HG03108 (cell line): ENCODE measurements around the gene SIK1.
"Not testable (repeated sequence)": the region's sequence is repeated elsewhere in the genome, so short reads cannot be mapped to it uniquely, and the experiment has no call there.

Experiments
- ATAC-seq: cut with Tn5 transposase; IDR thresholded peaks from one replicate; pipeline ENCODE4 v1.9.1; 2021; ENCODE audit warnings: moderate library complexity; ENCODE audit not compliant: unreplicated experiment

SIK1 gene

DNA sequence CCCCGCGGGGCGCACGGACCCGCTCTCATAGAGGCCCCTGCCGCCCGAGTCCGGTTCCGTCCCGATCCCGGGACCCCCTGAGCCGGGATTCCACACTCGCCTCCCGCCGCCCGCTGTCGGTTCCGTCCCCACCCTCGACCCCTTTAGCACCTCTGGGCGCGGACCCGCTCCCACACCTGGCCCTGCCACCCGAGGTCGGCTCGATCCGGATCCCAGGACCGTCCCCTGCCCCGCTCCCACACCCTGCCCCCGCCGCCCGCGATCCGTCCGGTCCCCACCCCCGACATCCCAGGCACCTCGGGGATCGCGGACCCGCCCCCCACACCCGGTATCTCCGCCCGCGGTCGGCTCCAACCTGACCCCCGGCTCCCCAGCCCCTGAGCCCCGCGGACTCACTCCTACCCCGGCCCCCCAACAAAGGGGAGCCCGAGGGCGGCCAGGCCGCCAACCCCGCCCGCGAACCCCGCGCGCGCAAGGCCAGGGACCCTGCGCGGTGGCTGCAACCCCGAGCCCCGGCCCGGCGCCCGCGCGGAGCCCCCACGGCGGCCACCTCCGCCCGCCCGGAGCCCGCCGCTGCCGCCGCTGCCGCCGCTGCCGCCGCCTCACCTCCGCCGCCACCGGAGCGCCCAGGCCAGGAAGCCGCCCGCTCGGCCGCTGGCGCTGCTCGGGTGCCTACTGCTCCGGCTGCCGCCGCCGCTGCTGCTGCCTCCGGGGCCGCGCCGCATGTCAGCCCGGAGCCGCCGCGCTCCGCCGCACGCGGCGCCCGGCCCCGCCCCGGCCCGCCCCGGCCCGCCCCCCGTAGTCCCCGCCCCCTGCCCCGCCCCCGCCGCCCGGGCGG is at the start of gene SIK1:
Gene SIK1, minus strand, starts transcription at position 728 of the 838 bp plus-strand sequence. CDS start 953 bp downstream, outside the sequence.
- not testable (repeated sequence) for ATAC-seq

DNA sequence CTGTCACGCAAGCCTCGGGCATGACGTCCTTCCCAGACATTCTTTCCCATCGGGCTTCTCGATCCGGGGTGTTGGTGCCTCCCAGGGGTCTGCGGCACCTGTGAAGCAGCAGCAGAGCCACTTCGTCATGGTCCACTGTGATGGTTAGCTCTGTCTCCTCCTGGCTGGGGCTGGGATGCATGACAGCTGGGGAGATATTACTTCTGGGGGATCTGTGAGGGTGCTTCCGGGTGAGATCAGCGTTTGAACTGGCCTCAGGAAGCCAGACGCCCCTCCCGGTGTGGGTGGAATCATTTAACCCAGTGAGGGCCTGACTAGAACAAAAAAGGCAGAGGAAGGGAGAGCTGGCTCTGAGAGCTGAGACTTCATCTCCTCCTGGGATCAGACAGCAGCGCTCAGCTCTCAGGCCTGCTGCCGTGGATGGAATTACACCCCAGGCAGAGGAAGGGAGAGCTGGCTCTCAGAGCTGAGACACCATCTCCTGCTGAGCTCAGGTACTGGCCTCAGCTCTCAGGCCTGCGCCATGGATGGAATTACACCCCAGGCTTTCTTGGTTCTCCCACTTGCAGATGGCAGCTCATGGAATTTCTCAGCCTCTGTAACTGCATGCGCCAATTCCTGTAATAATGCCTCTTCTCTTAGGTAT is 44.8 kb upstream of the SIK1 start:
- not testable (repeated sequence) for ATAC-seq

DNA sequence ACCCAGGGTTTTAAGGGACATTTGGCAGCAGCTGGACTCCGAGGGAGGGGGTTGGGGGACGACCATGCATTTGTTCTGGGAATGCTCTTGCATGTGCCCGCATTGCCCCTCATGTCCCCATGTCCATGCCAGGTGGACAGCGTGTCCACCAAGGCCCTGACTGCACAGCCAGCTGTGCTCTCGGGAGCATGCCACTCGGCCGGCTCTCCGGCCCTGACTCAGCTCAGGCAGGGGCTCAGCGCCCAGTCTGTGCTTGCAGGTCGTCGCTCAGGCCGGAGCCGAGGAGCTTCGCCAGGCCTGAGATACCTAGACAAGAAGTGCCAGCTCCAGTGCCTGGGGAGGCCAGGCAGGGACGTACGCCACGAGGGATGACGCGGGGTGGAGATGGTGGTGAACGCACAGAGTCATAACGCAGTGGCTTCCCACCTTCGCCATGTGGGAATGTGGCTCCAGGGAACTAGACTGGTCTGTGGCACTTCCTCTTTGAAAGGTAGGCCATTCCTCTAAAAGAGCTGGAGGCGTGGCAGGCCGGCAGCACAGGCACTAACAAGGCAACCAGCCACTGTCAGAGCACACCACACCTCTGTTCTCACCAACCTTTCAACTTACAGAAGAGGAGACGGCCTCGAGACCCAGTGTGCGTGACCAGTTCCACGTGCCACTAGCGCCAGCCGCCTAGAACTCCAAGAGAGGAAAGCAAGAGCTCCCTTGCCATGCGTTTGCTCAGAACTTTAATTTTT is 43.0 kb upstream of the SIK1 start:
- not testable (repeated sequence) for ATAC-seq

DNA sequence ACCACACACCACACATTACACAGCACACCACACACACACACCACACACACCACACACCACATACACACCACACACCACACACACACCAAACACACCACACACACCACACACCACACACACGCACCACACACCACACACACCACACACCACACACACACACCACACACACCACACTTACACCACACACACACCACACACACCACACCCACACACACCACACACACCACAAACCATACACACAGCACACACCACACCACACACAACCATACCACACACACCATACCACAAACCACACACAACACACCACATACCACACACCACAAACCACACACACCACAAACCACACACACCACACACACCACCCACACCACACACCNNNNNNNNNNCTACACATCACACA is 40.9 kb upstream of the SIK1 start:
- no peak for ATAC-seq

DNA sequence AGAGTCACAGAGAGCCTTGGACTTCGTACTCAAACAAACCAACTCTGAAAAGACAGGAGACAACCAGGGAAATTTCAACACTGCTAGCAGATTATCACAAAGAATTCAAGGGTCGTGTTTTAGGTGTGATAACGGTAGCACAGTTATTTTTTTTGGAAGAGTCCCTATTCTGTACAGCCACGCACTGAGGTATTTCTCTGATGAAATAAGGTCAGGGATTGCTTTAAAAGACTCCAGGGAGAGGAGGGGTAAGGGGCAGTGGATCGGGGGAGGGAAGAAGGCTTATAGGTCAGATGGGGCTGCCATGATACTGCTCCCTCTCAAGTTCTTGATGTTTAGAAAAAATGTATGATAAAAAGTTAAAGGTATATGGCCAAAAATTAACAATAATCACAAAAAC is 38.2 kb upstream of the SIK1 start:
- ATAC-seq, result not testable (repeated sequence)

DNA sequence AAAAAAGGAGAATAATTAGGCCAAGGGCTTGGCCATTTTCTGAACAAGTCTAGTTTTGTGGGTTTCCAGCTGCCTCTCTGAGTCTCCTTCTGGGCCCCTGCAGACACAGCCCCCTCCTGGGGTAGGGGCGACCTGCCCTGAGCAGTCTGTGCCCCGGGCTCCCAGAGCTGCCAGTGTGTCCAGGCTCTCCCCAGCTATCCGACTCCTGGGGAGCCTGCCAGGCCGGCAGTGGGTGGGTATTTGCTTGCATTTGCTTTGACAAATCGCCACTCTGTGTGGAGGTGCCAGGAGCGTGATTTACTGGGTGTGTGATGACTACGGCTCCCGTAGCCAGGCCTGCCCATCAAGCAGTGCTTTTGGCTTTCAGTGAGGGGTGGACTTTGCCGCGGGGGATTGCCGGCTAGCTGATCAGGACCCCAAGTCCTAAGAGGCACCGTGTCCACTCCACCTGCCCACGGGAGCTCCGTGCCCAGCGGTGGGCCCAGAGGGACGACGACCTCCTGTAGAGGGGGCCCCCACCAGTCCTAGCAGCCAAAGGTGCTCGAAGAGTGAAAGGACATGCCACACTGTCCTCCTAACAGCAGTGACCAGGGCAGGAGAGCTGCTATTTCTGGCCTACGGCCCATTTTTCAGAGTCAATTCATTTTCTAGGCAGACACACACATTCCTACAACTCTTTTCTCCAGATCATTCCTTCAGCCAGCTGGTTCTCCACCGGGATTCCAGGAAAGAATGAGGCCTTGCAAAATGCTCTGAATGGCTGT is 36.7 kb upstream of the SIK1 start:
- not testable (repeated sequence) for ATAC-seq

DNA sequence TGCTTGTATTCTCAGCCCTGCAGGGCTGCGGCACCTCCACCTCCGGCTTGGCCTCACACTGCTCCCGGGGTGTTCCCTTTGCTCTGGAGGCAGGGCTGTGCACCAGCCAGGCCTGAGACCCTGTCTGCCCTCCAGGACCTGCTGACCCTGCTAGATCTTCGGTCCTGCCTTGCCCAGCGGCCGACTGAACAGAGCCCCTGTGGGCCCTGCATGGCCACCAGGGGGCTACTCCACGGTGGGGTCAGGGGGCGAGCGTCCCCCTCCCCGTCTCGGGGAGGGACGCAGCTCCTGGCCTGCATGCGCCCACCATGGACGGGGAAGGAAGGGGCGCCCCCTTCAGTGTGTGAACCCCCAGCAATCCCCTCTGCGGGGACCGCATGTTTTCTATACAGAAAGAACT is 36.0 kb upstream of the SIK1 start:
- ATAC-seq, result not testable (repeated sequence)

DNA sequence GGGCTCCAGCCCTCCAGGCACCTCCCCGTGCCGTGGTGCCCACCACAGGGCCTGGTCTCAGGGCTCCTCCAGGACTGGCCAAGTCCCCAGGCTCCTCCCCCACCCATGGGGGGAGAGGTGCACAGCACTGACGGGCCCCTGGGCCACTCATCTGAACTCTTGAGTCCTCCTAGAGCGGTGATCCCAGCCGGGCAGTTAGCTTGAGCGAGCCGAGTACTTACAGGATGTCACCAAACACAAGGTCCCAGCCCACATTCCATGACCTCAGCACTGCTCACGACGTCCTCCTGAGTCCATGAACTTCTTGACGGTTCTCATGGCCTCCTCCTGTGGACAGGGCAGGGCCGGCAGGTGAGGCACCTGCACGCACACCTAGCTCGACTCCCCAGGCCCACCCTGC is 33.5 kb upstream of the SIK1 start:
- not testable (repeated sequence) for ATAC-seq

DNA sequence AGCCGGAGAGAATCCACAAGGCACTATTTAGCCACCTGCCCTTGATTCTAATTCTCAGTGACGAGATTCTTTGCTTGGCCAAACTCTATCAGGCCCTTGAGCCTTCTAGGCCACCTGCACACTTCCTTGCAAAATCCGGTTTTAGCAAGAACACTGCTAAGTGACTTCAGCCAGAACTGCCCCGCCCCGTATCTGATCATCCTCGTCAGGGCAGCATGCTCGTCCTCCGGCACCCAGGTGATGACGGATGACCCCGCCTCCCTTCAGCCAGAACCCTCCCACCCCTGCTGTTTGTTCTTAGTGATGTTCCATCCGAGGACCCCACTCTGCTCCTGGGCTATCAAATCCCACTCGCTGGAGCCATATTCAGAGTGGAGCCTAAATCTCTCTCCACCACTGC is 32.1 kb upstream of the SIK1 start:
- ATAC-seq, result not testable (repeated sequence)

DNA sequence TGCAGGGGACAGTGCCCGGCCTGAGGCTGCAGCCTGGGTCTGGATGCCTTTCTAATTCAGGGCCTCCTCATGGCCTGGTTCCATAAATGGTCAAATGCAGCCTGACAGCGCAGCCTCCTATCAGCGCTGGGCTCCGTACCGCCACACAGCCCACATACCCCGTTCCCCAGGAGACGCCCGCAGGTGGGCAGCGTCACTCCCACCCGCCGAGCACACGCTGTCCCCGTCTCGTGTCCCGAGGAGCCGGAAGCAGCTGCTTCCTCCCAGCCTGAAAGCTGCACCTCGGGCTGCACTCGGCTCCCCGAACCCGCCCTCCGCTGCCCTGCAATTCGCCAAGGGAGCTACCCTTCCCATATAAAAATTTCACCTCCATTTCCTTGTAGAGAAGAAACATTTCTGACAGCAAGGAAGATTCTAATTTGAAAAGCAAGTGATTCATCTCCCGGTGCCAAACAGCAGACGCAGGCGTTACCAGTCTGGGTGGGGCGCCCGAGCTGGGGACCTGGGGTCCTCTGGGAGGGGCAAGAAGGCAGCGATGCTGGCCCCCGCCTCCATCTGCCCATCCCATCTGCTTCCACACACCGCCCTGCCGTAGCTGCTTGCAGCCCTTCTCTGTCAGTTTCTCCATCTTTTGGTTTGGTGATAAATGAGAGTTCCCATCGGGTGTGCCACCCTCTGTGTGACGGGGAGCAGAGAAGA is 29.8 kb upstream of the SIK1 start:
- ATAC-seq, result not testable (repeated sequence)

DNA sequence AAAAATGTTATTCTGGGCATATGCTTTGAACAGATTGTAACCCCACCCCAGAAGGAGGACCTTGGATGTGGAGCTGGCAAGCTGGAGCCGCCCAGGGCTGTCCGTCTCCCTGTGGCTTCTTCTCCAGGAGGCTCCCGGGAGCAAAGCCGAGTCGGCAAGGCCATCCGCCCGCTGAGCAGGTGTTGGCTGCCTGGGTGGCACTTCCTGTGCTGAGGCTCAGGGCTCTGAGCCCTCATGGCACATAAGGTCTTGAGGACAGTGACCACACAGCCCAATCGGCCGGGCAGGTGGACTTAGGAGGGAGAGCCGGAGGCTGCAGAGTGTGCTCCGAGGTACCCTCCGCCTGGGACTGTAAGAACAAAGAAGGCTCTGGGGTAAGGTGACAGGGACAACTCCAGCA is 28.8 kb upstream of the SIK1 start:
- ATAC-seq, result not testable (repeated sequence)

DNA sequence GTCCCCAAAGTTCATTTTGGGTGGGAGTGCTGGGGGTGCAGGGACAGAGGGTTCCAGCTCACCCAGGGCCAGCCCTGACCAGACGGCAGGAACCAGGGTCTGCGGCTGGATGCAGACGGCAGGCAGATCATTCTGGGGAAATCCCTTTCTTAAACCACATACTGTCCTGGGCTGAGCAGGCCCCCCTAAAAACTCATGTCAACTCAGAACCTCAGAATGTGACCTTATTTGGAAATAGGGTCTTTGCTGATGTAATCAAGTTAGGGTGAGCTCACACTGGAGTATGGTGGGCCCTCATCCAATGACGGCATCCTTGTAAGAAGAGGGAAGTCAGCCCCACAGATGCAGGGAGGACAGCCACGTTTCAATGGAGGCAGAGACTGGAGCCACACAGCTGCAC is 27.2 kb upstream of the SIK1 start:
- ATAC-seq, result not testable (repeated sequence)

DNA sequence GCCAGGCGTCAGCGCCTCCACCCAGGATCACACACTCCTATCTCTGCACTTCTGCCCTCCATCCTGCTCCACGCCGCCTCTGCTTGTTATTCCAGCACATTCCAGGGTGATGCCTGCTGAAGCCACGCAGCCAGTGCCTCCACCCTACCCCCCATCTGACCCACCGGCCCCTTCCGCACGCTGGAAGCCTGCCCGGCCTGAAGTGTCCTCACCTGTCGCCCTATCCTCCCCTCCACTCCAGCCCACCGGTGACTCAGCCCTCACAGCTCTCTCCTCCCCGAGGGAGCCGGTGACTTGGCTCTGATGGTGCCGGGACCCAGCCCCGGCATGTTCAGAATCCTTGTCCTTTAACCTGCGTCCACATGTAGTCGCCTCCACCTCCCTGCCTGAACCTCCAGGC is 24.9 kb upstream of the SIK1 start:
- ATAC-seq, result not testable (repeated sequence)

DNA sequence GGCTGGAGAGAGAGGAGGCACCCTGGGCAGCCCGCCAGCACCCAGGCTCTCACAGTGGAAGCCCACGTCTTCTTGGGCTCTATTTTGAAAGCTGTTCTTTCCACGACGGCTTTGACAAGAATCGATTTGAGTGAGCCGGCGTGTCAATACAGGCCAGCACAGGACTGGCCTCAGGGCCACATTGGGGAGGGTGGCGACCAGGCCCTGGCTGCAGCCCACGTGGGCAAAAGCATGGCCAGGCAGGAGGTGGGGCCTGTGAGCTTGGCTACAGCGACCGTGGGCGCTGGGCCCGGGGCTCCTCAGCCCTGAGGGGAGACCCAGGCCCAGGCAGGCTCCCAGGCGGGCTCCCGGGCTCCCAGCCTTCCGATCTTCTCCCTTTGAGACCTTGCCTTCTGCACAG is 23.4 kb upstream of the SIK1 start:
- ATAC-seq, result not testable (repeated sequence)

DNA sequence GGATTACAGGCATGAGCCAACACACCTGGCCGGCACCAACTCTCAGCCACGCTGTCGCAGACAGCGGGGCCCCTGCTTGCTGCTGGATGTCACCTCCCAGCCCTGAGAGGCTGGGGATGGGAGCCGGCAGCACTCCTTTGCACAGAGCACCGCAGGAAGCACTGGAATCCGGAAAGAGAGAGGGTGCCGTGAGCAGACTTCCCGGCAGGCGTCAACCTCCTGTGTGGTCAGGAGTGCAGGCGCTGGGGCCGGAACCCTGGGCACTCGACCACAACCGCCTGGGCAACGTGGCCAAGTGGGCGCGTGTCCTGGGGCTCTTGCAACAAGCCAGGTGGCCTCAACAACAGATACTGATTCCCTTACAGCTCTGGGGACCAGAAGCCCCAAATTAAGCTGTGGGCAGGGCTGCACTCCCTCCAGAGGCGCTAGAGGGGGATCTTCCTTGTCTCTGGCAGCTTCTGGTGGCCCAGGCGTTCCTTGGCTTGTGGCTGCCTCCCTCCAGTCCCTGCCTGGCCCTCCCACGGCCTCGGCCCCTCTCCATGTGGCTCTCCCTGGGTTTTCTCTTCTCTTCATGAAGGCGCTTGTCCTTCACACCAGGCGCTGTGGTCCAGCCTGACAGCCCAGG is 20.5 kb upstream of the SIK1 start:
- not testable (repeated sequence) for ATAC-seq

DNA sequence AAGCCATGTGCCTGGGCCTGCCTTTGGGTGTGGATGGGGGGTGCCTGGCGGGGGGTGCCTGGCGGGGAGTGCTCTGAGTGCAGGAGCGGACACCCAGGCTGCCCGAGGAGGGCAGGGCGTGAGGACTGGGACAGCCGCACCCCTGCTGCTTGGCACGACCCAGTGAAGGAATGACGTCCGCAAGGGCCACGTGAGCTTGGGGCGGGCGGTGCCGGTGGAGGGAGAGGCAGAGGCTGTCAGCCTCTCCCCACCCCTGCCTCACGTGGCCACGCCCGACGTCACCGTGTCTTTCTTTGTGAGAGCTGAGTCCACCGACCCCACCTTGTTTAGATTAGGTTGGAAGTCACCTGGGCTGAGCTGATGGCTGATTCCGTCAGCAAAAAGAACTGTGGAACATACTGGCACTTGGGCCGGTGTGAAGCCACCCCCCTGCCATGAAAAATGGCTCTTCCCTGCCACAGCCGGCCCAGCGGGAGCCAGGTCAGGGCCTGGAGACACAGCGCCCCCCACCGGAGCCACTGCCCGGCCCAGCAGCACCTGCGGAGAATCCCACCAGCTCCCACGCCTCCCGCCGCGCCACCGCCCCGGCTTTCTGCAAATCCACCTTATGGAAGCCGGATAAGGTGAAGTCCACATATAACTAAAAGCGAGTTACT is 19.5 kb upstream of the SIK1 start:
- not testable (repeated sequence) for ATAC-seq

DNA sequence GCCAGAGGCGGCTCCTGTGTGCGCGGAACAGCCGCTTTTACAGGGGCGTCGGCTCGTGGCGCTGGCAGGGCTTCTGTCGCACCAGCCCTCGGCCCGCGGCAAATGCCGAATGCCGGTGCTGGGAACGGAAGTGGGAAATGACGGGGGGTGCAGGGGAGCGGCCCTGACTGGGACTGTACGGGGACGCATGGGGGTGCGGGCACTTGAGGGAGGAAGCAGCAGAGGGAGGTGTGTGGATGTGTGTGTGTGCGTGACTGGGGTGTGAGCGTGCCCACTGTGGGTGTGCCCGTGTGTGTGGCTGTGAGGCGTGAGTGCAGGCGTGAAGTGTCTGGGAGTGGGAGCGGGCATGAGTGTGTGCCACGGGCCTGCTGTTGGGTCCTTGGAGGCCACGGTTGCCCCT is 17.6 kb upstream of the SIK1 start:
- not testable (repeated sequence) for ATAC-seq

DNA sequence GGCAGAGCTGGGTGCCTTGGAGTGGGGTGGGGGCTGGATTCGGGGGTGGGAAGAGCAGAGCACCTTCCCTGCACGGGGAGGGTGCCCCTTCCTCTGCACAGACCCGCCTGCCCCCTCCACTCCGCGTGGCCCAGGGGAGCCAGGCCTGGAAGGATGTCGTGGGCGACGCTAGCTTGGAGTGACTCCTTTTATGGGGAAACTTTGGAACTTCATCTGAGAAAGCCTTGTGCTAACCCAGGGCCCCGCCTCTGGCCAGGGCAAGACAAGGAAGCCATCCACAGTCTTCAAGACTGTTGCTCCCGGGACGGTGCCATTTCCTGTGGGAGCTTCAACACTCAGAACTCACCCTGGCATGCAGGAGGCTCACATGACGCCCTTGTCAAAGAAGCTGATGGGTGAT is 15.6 kb upstream of the SIK1 start:
- not testable (repeated sequence) for ATAC-seq
